Measurements from ENCODE around the gene PRDM8. TPM values are rescaled to one million over a fixed set of nuclear protein-coding genes. Genes with fewer than 3 reads are reported as not detected.

The PRDM8 gene
- total and polyA plus RNA-seq, 2 donors (not counting 1 experiment from before 2014, with no cell fraction given) = 20.0 to 35.6 TPM

GRCh38 chr4:80192252-80192866 lies 4.9 kb upstream of the PRDM8 start:
- H3K27me3 Mint-ChIP-seq = peaks cover 20% of the 10 kb centered on the region
- intact Hi-C loops (cut with micrococcal nuclease) = no loop called here
- WGBS (ENCODE audit: insufficient coverage) = no CpG with 5 or more reads among the region's 3 CpGs

More at GRCh38 chr4:80192252-80192866, 4.9 kb upstream of the PRDM8 start:
- peaks cover 0 to 7% (median 0%) of the 10 kb centered on the region in 3 donors for H3K9me3 ChIP-seq (ENCODE audit: control extremely low read depth in 1 of 3, control insufficient read depth in 2 of 3, insufficient read depth in 1 of 3, low read length in 2 of 3)
- no peak for TF ChIP-seq CTCF (IDR thresholded peaks at IDR 0.05)
- TF ChIP-seq EZH2 (IDR thresholded peaks at IDR 0.05; ENCODE audit: borderline replicate concordance, insufficient read depth, low read depth, low read length, poor library complexity, severe bottlenecking) = no peak
- H3K27ac Mint-ChIP-seq = no peak overlapping the region
- no peak overlapping the region for H3K9ac ChIP-seq (ENCODE audit: low read length)
- ATAC-seq (ENCODE audit: low read depth) = no peak
- H3K4me2 ChIP-seq (replicated peaks; ENCODE audit: low read depth, low read length, poor library complexity, severe bottlenecking) = no peak overlapping the region
- no peak overlapping the region for H3K27ac ChIP-seq (ENCODE audit: low read length in 2 of 2)
- H3K9me3 Mint-ChIP-seq (ENCODE audit: insufficient read depth) = no peaks in the 10 kb centered on the region
- H3K36me3 ChIP-seq (replicated peaks in 1 of 2; ENCODE audit: control extremely low read depth in 1 of 2, control insufficient read depth in 1 of 2, extremely low read depth in 1 of 2, insufficient read depth in 2 of 2, low read length in 1 of 2) = peaks cover 2 to 9% of the 10 kb centered on the region in 2 experiments
- DNase-seq = no peak
- POLR2A ChIA-PET = no interaction called here
- H2AFZ ChIP-seq (ENCODE audit: insufficient read depth, low read depth, low read length, poor library complexity, severe bottlenecking) = no peak overlapping the region
- no peak overlapping the region for H3K4me3 ChIP-seq (ENCODE audit: control extremely low read depth in 1 of 5, extremely low read depth in 1 of 5, insufficient read depth in 1 of 5, low read depth in 2 of 5, low read length in 4 of 5)
- H3K27me3 ChIP-seq (replicated peaks in 1 of 4; ENCODE audit: control extremely low read depth in 1 of 4, control insufficient read depth in 3 of 4, insufficient read depth in 4 of 4, low read length in 3 of 4) = peaks cover 0 to 64% (median 13%) of the 10 kb centered on the region in 4 experiments
- H3K79me2 ChIP-seq (ENCODE audit: control insufficient read depth, insufficient read depth, low read length) = peaks cover 12% of the 10 kb centered on the region
- peaks cover 23% of the 10 kb centered on the region for H3K4me1 Mint-ChIP-seq
- no peak overlapping the region for H3K4me3 Mint-ChIP-seq
- CTCF ChIA-PET = interaction anchor here (2.3 kb wide), 1 partner anchor 10 kb away, joined by 12 read pairs; no protein-coding TSS in a partner anchor
- H3K4me1 ChIP-seq (ENCODE audit: control insufficient read depth in 2 of 2, insufficient read depth in 2 of 2, low read length in 2 of 2) = peaks cover 21 to 22% of the 10 kb centered on the region in 2 donors
- H4K20me1 ChIP-seq (ENCODE audit: control insufficient read depth, insufficient read depth, low read length, poor library complexity, severe bottlenecking) = peaks cover 38% of the 10 kb centered on the region
